ENCODE measurements around the gene CPED1. TPM values are rescaled to one million over a fixed set of nuclear protein-coding genes. Genes with fewer than 3 reads are reported as not detected.
A peak's percentile ranks its signal among the peaks of the same experiment; 100 is the strongest.
"Not testable (repeated sequence)": the region's sequence is repeated elsewhere in the genome, so short reads cannot be mapped to it uniquely, and the experiment has no call there.

The CPED1 gene
- total and polyA plus RNA-seq, 9 donors, result 6.6 to 26.6 (median 10.8) TPM

- Histone ChIP-seq H3K27me3 (ENCODE audit: control insufficient read depth, insufficient read depth, low read length) (no peaks in the 10 kb centered on the region), H3K27ac (ENCODE audit: low read length) (no peak overlapping the region), H3K4me1 (ENCODE audit: control insufficient read depth, insufficient read depth, low read length) (no peaks in the 10 kb centered on the region), H3K9me3 (replicated peaks; ENCODE audit: control insufficient read depth, low read depth, low read length) (peaks cover 8% of the 10 kb centered on the region), H3K36me3 (ENCODE audit: control insufficient read depth, insufficient read depth, low read length) (no peaks in the 10 kb centered on the region), H3K4me3 (ENCODE audit: low read length) (no peak overlapping the region)
- WGBS (ENCODE audit: insufficient coverage), result no CpG with 5 or more reads among the region's 2 CpGs
- DNase-seq, result no peak
Measured at GRCh38 chr7:121286186-121286585, 297.7 kb downstream of the CPED1 start.

GRCh38 chr7:121286742-121287734, 298.5 kb downstream of the CPED1 start:
- no peaks in the 10 kb centered on the region for H3K27me3 ChIP-seq (ENCODE audit: control insufficient read depth, insufficient read depth, low read length)
- no peak for DNase-seq
- no CpG with 5 or more reads among the region's 6 CpGs for WGBS (ENCODE audit: insufficient coverage)
- no peaks in the 10 kb centered on the region for H3K36me3 ChIP-seq (ENCODE audit: control insufficient read depth, insufficient read depth, low read length)
- H3K27ac ChIP-seq (ENCODE audit: low read length), result no peak overlapping the region
- peaks cover 8% of the 10 kb centered on the region for H3K9me3 ChIP-seq (replicated peaks; ENCODE audit: control insufficient read depth, low read depth, low read length)
- H3K4me3 ChIP-seq (ENCODE audit: low read length), result no peak overlapping the region
- no peaks in the 10 kb centered on the region for H3K4me1 ChIP-seq (ENCODE audit: control insufficient read depth, insufficient read depth, low read length)

GRCh38 chr7:121288894-121289293, 300.4 kb downstream of the CPED1 start:
- no peak for DNase-seq
- H3K4me3 ChIP-seq (ENCODE audit: low read length), result no peak overlapping the region
- H3K9me3 ChIP-seq (replicated peaks; ENCODE audit: control insufficient read depth, low read depth, low read length), result peaks cover 8% of the 10 kb centered on the region
- no peaks in the 10 kb centered on the region for H3K27me3 ChIP-seq (ENCODE audit: control insufficient read depth, insufficient read depth, low read length)
- H3K27ac ChIP-seq (ENCODE audit: low read length), result no peak overlapping the region
- H3K4me1 ChIP-seq (ENCODE audit: control insufficient read depth, insufficient read depth, low read length), result no peaks in the 10 kb centered on the region
- no peaks in the 10 kb centered on the region for H3K36me3 ChIP-seq (ENCODE audit: control insufficient read depth, insufficient read depth, low read length)

GRCh38 chr7:121289930-121290329, 301.4 kb downstream of the CPED1 start:
- not testable (repeated sequence) for H3K27me3 ChIP-seq (ENCODE audit: control insufficient read depth, insufficient read depth, low read length); H3K27ac ChIP-seq (ENCODE audit: low read length); H3K4me3 ChIP-seq (ENCODE audit: low read length); H3K36me3 ChIP-seq (ENCODE audit: control insufficient read depth, insufficient read depth, low read length); H3K4me1 ChIP-seq (ENCODE audit: control insufficient read depth, insufficient read depth, low read length); H3K9me3 ChIP-seq (replicated peaks; ENCODE audit: control insufficient read depth, low read depth, low read length); DNase-seq
- WGBS (ENCODE audit: insufficient coverage), result no CpG with 5 or more reads among the region's 5 CpGs

- no peaks in the 10 kb centered on the region for H3K36me3 ChIP-seq (ENCODE audit: control insufficient read depth, insufficient read depth, low read length)
- H3K27me3 ChIP-seq (ENCODE audit: control insufficient read depth, insufficient read depth, low read length), result no peaks in the 10 kb centered on the region
- DNase-seq, result no peak
- H3K9me3 ChIP-seq (replicated peaks; ENCODE audit: control insufficient read depth, low read depth, low read length), result no peaks in the 10 kb centered on the region
- no peak overlapping the region for H3K4me3 ChIP-seq (ENCODE audit: low read length)
- no peaks in the 10 kb centered on the region for H3K4me1 ChIP-seq (ENCODE audit: control insufficient read depth, insufficient read depth, low read length)
- H3K27ac ChIP-seq (ENCODE audit: low read length), result no peak overlapping the region
- WGBS (ENCODE audit: insufficient coverage), result no CpG with 5 or more reads among the region's 2 CpGs
Measured at GRCh38 chr7:121294448-121294992, 306.0 kb downstream of the CPED1 start.

GRCh38 chr7:121297843-121298242, 309.3 kb downstream of the CPED1 start:
- no peaks in the 10 kb centered on the region for H3K36me3 ChIP-seq (ENCODE audit: control insufficient read depth, insufficient read depth, low read length)
- no peak for DNase-seq
- no peaks in the 10 kb centered on the region for H3K4me1 ChIP-seq (ENCODE audit: control insufficient read depth, insufficient read depth, low read length)
- H3K4me3 ChIP-seq (ENCODE audit: low read length), result no peak overlapping the region
- no peak overlapping the region for H3K27ac ChIP-seq (ENCODE audit: low read length)
- H3K9me3 ChIP-seq (replicated peaks; ENCODE audit: control insufficient read depth, low read depth, low read length), result no peaks in the 10 kb centered on the region
- WGBS (ENCODE audit: insufficient coverage), result no CpG with 5 or more reads among the region's 2 CpGs
- H3K27me3 ChIP-seq (ENCODE audit: control insufficient read depth, insufficient read depth, low read length), result no peaks in the 10 kb centered on the region

- Histone ChIP-seq H3K27me3 (ENCODE audit: control insufficient read depth, insufficient read depth, low read length) (no peaks in the 10 kb centered on the region), H3K9me3 (replicated peaks; ENCODE audit: control insufficient read depth, low read depth, low read length) (no peaks in the 10 kb centered on the region), H3K4me3 (ENCODE audit: low read length) (no peak overlapping the region), H3K36me3 (ENCODE audit: control insufficient read depth, insufficient read depth, low read length) (no peaks in the 10 kb centered on the region), H3K4me1 (ENCODE audit: control insufficient read depth, insufficient read depth, low read length) (no peaks in the 10 kb centered on the region), H3K27ac (ENCODE audit: low read length) (no peak overlapping the region)
- WGBS (ENCODE audit: insufficient coverage), result no CpG with 5 or more reads among the region's 2 CpGs
- DNase-seq, result no peak
Measured at GRCh38 chr7:121298831-121299239, 310.3 kb downstream of the CPED1 start.

- Histone ChIP-seq H3K27ac (ENCODE audit: low read length) (no peak overlapping the region), H3K9me3 (replicated peaks; ENCODE audit: control insufficient read depth, low read depth, low read length) (no peaks in the 10 kb centered on the region), H3K36me3 (ENCODE audit: control insufficient read depth, insufficient read depth, low read length) (no peaks in the 10 kb centered on the region), H3K4me1 (ENCODE audit: control insufficient read depth, insufficient read depth, low read length) (no peaks in the 10 kb centered on the region), H3K27me3 (ENCODE audit: control insufficient read depth, insufficient read depth, low read length) (no peaks in the 10 kb centered on the region), H3K4me3 (ENCODE audit: low read length) (no peak overlapping the region)
- WGBS (ENCODE audit: insufficient coverage), result no CpG with 5 or more reads among the region's 2 CpGs
- DNase-seq, result no peak
Measured at GRCh38 chr7:121300685-121301420, 312.3 kb downstream of the CPED1 start.

- Histone ChIP-seq H3K27ac (ENCODE audit: low read length) (no peak overlapping the region), H3K4me3 (ENCODE audit: low read length) (no peak overlapping the region), H3K4me1 (ENCODE audit: control insufficient read depth, insufficient read depth, low read length) (no peaks in the 10 kb centered on the region), H3K9me3 (replicated peaks; ENCODE audit: control insufficient read depth, low read depth, low read length) (no peaks in the 10 kb centered on the region), H3K27me3 (ENCODE audit: control insufficient read depth, insufficient read depth, low read length) (no peaks in the 10 kb centered on the region), H3K36me3 (ENCODE audit: control insufficient read depth, insufficient read depth, low read length) (no peaks in the 10 kb centered on the region)
- WGBS (ENCODE audit: insufficient coverage), result no CpG with 5 or more reads among the region's 9 CpGs
- peak; percentile 19 for DNase-seq
Measured at GRCh38 chr7:121301446-121302213, 313.1 kb downstream of the CPED1 start.
